GM06990 (cell line): ENCODE data around the gene ANKS1B.

Source experiments
- DNase-seq: peaks from one replicate; pipeline ENCODE4 v3.0.0-alpha.2; 2011; ENCODE audit not compliant: insufficient read length; ENCODE audit errors: extremely low read depth
- H3K27me3 ChIP-seq: replicated peaks from 2 replicates; pipeline ENCODE4 v1.6.0; 2011; ENCODE audit warnings: low read length; ENCODE audit not compliant: control insufficient read depth, insufficient read depth
- H3K36me3 ChIP-seq: 2 replicates; pipeline ENCODE4 v1.5.1; 2011; ENCODE audit warnings: low read length; ENCODE audit not compliant: control insufficient read depth, insufficient read depth
- H3K4me3 ChIP-seq: replicated peaks from 2 replicates; pipeline ENCODE4 v1.5.1; 2011; ENCODE audit warnings: low read depth, mild to moderate bottlenecking, control low read depth, low read length
- TF ChIP-seq, protein P1 (sequence below): IDR thresholded peaks from 2 replicates; pipeline ENCODE4 v1.5.1; 2011; ENCODE audit warnings: low read length, control low read depth, mild to moderate bottlenecking, inconsistent platforms; ENCODE audit not compliant: insufficient read depth, poor library complexity, severe bottlenecking

The ANKS1B gene

DNA sequence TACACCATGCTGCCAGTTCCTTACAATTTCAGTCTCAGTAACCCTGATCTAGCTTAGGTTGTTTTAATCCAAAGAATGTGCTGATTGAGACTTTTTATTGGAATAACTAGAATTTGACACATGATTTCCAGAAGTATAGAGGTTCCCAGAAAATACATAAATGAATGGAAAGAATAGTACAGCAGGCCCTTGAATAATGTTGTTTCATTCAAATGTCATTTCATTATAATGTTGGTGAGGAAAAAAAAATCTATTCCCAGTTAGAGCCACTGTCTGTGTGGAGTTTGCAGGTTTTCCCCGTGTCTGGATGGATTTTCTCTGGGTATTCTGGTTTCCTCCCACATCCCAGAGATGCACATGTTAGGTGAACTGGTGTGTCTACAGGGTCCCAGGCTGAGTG is 610.7 kb downstream of the ANKS1B start:
- TF ChIP-seq, protein P1, sequence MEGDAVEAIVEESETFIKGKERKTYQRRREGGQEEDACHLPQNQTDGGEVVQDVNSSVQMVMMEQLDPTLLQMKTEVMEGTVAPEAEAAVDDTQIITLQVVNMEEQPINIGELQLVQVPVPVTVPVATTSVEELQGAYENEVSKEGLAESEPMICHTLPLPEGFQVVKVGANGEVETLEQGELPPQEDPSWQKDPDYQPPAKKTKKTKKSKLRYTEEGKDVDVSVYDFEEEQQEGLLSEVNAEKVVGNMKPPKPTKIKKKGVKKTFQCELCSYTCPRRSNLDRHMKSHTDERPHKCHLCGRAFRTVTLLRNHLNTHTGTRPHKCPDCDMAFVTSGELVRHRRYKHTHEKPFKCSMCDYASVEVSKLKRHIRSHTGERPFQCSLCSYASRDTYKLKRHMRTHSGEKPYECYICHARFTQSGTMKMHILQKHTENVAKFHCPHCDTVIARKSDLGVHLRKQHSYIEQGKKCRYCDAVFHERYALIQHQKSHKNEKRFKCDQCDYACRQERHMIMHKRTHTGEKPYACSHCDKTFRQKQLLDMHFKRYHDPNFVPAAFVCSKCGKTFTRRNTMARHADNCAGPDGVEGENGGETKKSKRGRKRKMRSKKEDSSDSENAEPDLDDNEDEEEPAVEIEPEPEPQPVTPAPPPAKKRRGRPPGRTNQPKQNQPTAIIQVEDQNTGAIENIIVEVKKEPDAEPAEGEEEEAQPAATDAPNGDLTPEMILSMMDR = no peak
- H3K4me3 ChIP-seq = no peak overlapping the region

DNA sequence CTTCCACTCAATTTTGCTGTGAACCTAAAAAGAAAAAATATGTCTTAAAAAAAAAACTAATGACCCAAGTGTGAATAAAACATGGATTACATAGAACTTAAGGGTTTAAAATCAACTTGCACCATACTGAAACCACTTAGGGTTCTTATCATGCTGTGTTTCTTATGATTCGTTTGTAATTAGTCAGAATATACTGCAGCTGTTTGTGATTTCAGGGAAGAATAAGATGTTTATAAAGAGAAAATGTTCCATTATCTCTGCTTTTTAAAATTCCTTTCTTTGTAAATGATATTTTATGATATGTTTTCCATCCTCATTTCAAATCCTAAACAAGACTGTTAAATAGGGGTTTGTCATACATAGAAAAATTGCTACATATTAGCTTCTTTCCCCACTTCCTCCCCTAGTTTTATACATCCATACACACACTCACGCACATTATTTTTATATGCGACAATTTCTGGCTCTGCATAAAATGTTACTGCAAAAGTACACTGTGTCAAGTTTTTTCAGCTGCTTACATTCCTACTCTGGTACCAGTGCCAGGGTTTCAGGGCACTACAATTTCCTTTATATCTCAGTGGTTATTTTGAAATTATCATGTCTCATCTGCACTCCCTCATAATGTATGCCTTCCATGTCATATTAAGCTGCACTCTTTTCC is 612.3 kb downstream of the ANKS1B start:
- H3K27me3 ChIP-seq = no peaks in the 10 kb centered on the region
- TF ChIP-seq, protein P1 = no peak
- no peaks in the 10 kb centered on the region for H3K36me3 ChIP-seq
- H3K4me3 ChIP-seq = no peak overlapping the region
- DNase-seq = no peak

More for the DNA sequence above, 610.7 kb downstream of the ANKS1B start:
- DNase-seq = no peak
- H3K27me3 ChIP-seq = no peaks in the 10 kb centered on the region
- no peaks in the 10 kb centered on the region for H3K36me3 ChIP-seq

DNA sequence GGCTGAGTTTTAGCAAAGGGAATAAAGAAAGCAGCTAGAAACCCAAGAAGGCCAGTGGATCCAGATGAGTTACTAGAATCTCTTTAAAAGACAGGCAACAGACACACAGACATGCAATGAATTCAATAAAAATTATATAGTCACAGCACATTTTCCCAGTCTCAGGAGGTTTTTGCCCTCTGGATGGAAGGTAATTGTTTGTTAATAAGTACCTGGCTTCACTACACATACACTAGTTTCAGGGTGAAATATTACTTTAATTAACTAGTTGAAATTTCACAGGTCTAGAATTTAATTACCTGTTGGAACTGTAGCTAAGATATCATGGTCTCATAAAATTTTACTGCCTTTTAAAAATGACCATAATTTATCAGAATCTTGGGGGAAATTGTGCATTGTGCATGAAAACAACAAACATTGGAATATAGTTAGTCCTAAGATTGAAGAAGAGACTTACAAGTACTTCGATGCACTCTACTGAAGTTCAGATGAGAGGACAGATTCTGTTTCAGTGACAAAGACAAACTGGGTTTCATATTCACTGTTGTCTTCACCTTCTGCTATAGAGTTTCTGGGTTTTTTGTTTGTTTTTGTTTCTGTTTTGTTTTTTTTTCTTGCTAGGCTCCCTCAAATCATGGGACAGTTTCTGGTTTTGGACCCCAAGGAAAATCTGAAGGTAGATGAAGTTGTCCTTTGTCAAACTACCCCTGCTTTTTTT is 614.2 kb downstream of the ANKS1B start:
- TF ChIP-seq, protein P1 = no peak

DNA sequence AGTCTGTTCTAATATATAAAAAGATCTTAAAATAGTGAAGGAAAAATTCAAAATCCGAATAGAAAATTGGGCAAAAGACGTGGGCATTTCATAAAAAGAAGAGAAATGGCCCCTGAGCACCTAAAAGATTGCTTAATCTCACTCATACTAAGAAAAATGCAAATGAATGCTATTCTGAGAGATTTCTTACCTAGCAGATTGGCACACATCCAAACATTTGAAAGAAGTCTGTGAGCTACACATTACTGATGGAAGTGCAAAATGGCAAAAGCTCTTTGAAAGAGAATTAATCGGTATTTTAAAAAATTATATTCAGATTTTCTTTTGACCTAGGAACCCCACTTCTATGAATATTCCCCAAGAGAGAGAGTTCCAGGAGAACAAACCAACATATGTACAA is 617.6 kb downstream of the ANKS1B start:
- H3K36me3 ChIP-seq = no peaks in the 10 kb centered on the region

More for the DNA sequence above, 614.2 kb downstream of the ANKS1B start:
- Histone ChIP-seq H3K4me3 (no peak overlapping the region), H3K27me3 (no peaks in the 10 kb centered on the region), H3K36me3 (no peaks in the 10 kb centered on the region)
- DNase-seq = no peak

DNA sequence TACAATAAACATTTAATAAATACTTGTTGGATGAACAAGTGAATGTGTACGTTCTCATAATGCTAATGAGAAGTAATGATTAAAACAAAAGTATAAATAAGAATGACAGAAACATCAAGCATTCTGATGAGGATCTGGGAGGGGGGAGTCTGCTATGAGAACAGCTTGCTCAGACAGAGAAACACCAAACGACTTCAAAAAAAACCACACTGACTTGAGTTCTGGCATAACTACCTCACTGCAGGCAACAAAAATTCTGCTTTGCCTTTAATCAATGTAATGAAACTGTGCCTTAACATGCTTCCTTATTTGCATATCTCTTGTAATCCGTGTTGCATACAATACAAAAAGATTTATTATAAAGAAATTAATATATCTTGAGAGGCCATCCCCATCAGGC is 632.5 kb downstream of the ANKS1B start:
- no peaks in the 10 kb centered on the region for H3K27me3 ChIP-seq
- no peaks in the 10 kb centered on the region for H3K36me3 ChIP-seq
- TF ChIP-seq, protein P1 = no peak
- no peak overlapping the region for H3K4me3 ChIP-seq
- DNase-seq = no peak

More for the DNA sequence above, 617.6 kb downstream of the ANKS1B start:
- Histone ChIP-seq H3K4me3 (no peak overlapping the region), H3K27me3 (no peaks in the 10 kb centered on the region)
- DNase-seq = no peak
- TF ChIP-seq, protein P1 = no peak
